ENCODE data around the gene KRTAP4-9. TPM values are rescaled to one million over a fixed set of nuclear protein-coding genes. Genes with fewer than 3 reads are reported as not detected.
"Not testable (repeated sequence)": the region's sequence is repeated elsewhere in the genome, so short reads cannot be mapped to it uniquely, and the experiment has no call there.

The KRTAP4-9 gene
- total and polyA plus RNA-seq, 2 donors from 2014 or later: not detected

GRCh38 chr17:41111151-41111885 lies 6.1 kb downstream of the KRTAP4-9 start:
- no peaks in the 10 kb centered on the region for H3K9me3 ChIP-seq (ENCODE audit: control insufficient read depth in 2 of 3, insufficient read depth in 1 of 3, low read length in 3 of 3)
- no peaks in the 10 kb centered on the region for H3K4me1 ChIP-seq (ENCODE audit: control insufficient read depth in 2 of 3, insufficient read depth in 2 of 3, low read depth in 1 of 3, low read length in 3 of 3)
- intact Hi-C loops (cut with DNase I): no loop called here
- FAIRE-seq: no peak
- H3K27ac ChIP-seq (ENCODE audit: low read depth in 2 of 2, low read length in 2 of 2): no peak overlapping the region
- no peak overlapping the region for H3K9ac ChIP-seq (ENCODE audit: low read length in 3 of 3)
- DNase-seq: no peak
- H3K36me3 ChIP-seq (ENCODE audit: control insufficient read depth in 2 of 3, insufficient read depth in 3 of 3, low read length in 3 of 3): no peaks in the 10 kb centered on the region
- no peak for TF ChIP-seq CTCF (IDR thresholded peaks at IDR 0.05; ENCODE audit: borderline replicate concordance, extremely low read depth, insufficient read depth)
- no peak overlapping the region for H3K4me3 ChIP-seq (ENCODE audit: low read length in 3 of 3)
- H3K27me3 ChIP-seq (ENCODE audit: control insufficient read depth, insufficient read depth, low read length): no peaks in the 10 kb centered on the region

GRCh38 chr17:41116297-41116696 lies 11.1 kb downstream of the KRTAP4-9 start:
- intact Hi-C loops (cut with DNase I): no loop called here
- Histone ChIP-seq H3K27ac (ENCODE audit: low read depth in 2 of 2, low read length in 2 of 2) (no peak overlapping the region), H3K9me3 (ENCODE audit: control insufficient read depth in 2 of 3, insufficient read depth in 1 of 3, low read length in 3 of 3) (no peaks in the 10 kb centered on the region), H3K4me1 (ENCODE audit: control insufficient read depth in 2 of 3, insufficient read depth in 2 of 3, low read depth in 1 of 3, low read length in 3 of 3) (no peaks in the 10 kb centered on the region), H3K27me3 (ENCODE audit: control insufficient read depth, insufficient read depth, low read length) (no peaks in the 10 kb centered on the region), H3K9ac (ENCODE audit: low read length in 3 of 3) (no peak overlapping the region), H3K4me3 (ENCODE audit: low read length in 3 of 3) (no peak overlapping the region), H3K36me3 (ENCODE audit: control insufficient read depth in 2 of 3, insufficient read depth in 3 of 3, low read length in 3 of 3) (no peaks in the 10 kb centered on the region)
- no peak for FAIRE-seq
- no peak for DNase-seq
- TF ChIP-seq CTCF (IDR thresholded peaks at IDR 0.05; ENCODE audit: borderline replicate concordance, extremely low read depth, insufficient read depth): no peak

GRCh38 chr17:41117846-41118386 lies 12.7 kb downstream of the KRTAP4-9 start, which contains the start of gene KRTAP4-11:
Gene KRTAP4-11 (minus strand): TSS chr17:41118373. CDS start chr17:41118315, 58 bp downstream.
- peak in 1 of 5 donors; percentile 24 for DNase-seq
- intact Hi-C loops (cut with DNase I); FAIRE-seq; H3K4me1 ChIP-seq (ENCODE audit: control insufficient read depth in 2 of 3, insufficient read depth in 2 of 3, low read depth in 1 of 3, low read length in 3 of 3); H3K4me3 ChIP-seq (ENCODE audit: low read length in 3 of 3); H3K9me3 ChIP-seq (ENCODE audit: control insufficient read depth in 2 of 3, insufficient read depth in 1 of 3, low read length in 3 of 3); H3K9ac ChIP-seq (ENCODE audit: low read length in 3 of 3); H3K36me3 ChIP-seq (ENCODE audit: control insufficient read depth in 2 of 3, insufficient read depth in 3 of 3, low read length in 3 of 3); H3K27ac ChIP-seq (ENCODE audit: low read depth in 2 of 2, low read length in 2 of 2); H3K27me3 ChIP-seq (ENCODE audit: control insufficient read depth, insufficient read depth, low read length): not testable (repeated sequence)

GRCh38 chr17:41118721-41119120 lies 13.5 kb downstream of the KRTAP4-9 start:
- FAIRE-seq (no peak), DNase-seq (no peak)
- no peaks in the 10 kb centered on the region for H3K27me3 ChIP-seq (ENCODE audit: control insufficient read depth, insufficient read depth, low read length)
- no peak for TF ChIP-seq CTCF (IDR thresholded peaks at IDR 0.05; ENCODE audit: borderline replicate concordance, extremely low read depth, insufficient read depth)
- no peak overlapping the region for H3K9ac ChIP-seq (ENCODE audit: low read length in 3 of 3)
- H3K4me3 ChIP-seq (ENCODE audit: low read length in 3 of 3): no peak overlapping the region
- H3K4me1 ChIP-seq (ENCODE audit: control insufficient read depth in 2 of 3, insufficient read depth in 2 of 3, low read depth in 1 of 3, low read length in 3 of 3): no peaks in the 10 kb centered on the region
- no peak overlapping the region for H3K27ac ChIP-seq (ENCODE audit: low read depth in 2 of 2, low read length in 2 of 2)
- H3K36me3 ChIP-seq (ENCODE audit: control insufficient read depth in 2 of 3, insufficient read depth in 3 of 3, low read length in 3 of 3): no peaks in the 10 kb centered on the region
- H3K9me3 ChIP-seq (ENCODE audit: control insufficient read depth in 2 of 3, insufficient read depth in 1 of 3, low read length in 3 of 3): no peaks in the 10 kb centered on the region
- intact Hi-C loops (cut with DNase I): no loop called here

- H3K27me3 ChIP-seq (ENCODE audit: control insufficient read depth, insufficient read depth, low read length); H3K9me3 ChIP-seq (ENCODE audit: control insufficient read depth in 2 of 3, insufficient read depth in 1 of 3, low read length in 3 of 3); H3K27ac ChIP-seq (ENCODE audit: low read depth in 2 of 2, low read length in 2 of 2); H3K36me3 ChIP-seq (ENCODE audit: control insufficient read depth in 2 of 3, insufficient read depth in 3 of 3, low read length in 3 of 3); FAIRE-seq; H3K4me3 ChIP-seq (ENCODE audit: low read length in 3 of 3); H3K9ac ChIP-seq (ENCODE audit: low read length in 3 of 3); intact Hi-C loops (cut with DNase I); H3K4me1 ChIP-seq (ENCODE audit: control insufficient read depth in 2 of 3, insufficient read depth in 2 of 3, low read depth in 1 of 3, low read length in 3 of 3); DNase-seq: not testable (repeated sequence)
These were observed 14.8 kb downstream of the KRTAP4-9 start for GRCh38 chr17:41119696-41120690.

Data from kidney (tissue), 14 donors.